ENCODE results near the gene BIN1.

- TF ChIP-seq, protein P1, sequence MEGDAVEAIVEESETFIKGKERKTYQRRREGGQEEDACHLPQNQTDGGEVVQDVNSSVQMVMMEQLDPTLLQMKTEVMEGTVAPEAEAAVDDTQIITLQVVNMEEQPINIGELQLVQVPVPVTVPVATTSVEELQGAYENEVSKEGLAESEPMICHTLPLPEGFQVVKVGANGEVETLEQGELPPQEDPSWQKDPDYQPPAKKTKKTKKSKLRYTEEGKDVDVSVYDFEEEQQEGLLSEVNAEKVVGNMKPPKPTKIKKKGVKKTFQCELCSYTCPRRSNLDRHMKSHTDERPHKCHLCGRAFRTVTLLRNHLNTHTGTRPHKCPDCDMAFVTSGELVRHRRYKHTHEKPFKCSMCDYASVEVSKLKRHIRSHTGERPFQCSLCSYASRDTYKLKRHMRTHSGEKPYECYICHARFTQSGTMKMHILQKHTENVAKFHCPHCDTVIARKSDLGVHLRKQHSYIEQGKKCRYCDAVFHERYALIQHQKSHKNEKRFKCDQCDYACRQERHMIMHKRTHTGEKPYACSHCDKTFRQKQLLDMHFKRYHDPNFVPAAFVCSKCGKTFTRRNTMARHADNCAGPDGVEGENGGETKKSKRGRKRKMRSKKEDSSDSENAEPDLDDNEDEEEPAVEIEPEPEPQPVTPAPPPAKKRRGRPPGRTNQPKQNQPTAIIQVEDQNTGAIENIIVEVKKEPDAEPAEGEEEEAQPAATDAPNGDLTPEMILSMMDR (IDR thresholded peaks at IDR 0.05), result no peak
- TF ChIP-seq EZH2 (IDR thresholded peaks at IDR 0.05; ENCODE audit: borderline replicate concordance, insufficient read depth, low read depth, low read length, poor library complexity, severe bottlenecking), result no peak
Measured at GRCh38 chr2:127043367-127044164, 63.4 kb downstream of the BIN1 start.
